ENCODE measurements around the gene PACRG.

DNA sequence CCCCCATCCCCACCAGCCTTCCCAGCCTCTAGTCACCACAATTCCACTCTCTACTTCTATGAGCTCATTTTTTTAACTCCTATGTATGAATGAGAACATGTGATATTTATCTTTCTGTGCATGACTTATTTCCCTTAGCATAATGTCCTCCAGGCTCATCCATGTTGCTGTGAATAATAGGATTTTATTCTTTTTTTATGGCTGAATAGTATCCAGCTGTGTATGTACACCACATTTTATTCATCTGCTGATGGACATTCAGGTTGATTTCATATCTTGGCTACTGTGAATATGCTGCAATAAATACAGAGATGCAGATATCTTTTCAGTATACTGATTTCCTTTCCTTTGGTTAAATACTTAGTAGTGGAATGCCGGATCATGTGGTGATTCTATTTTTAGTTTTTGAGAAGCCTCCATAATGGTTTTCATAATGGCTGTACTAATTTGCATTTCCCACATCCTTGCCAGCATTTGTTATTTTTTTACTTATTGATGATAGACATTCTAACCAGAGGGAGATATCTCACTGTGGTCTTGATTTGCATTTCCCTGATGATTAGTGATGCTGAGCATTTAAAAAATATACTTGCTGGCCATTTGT, 194.9 kb downstream of the PACRG start:
- no peak for TF ChIP-seq POLR2AphosphoS5 (IDR thresholded peaks at IDR 0.05; ENCODE audit: low read depth, low read length)
- TF ChIP-seq POLR2A (IDR thresholded peaks at IDR 0.05; ENCODE audit: low read depth, low read length) = no peak
- TF ChIP-seq TAF1 (IDR thresholded peaks at IDR 0.05; ENCODE audit: borderline replicate concordance, low read depth, low read length) = no peak

Data from GM12892 (cell line).